Right lobe of liver (tissue), 6 donors: ENCODE measurements around the gene HNRNPH2. TPM values are rescaled to one million over a fixed set of nuclear protein-coding genes. Genes with fewer than 3 reads are reported as not detected.

Source experiments
- ATAC-seq, 4 donors: fragments of 200-7000 bp; cut with Tn5 transposase; one replicate each; pipeline ENCODE4 v1.9.1; 2020; ENCODE audit warnings: mild to moderate bottlenecking in 4 of 4, moderate library complexity in 4 of 4
- DNase-seq, 3 donors: peaks; one replicate each; pipeline ENCODE4 v3.0.0-alpha.2; 2020
- H3K27ac ChIP-seq, 3 donors: fragments of 200-600 bp; one replicate each; pipeline ENCODE4 v1.8.0; 2022
- H3K27me3 ChIP-seq, 2 donors: fragments of 200-600 bp; one replicate each; pipeline ENCODE4 v1.8.0; 2022
- H3K36me3 ChIP-seq, 4 donors: fragments of 200-600 bp; sonication (generic) in 1 of 4; one replicate each; pipeline versions ENCODE4 v1.5.1 to v1.8.0; 2017 to 2022; ENCODE audit warnings: control low read depth in 1 of 4
- H3K4me1 ChIP-seq, 4 donors: fragments of 200-600 bp; sonication (generic) in 1 of 4; one replicate each; pipeline versions ENCODE4 v1.5.1 to v1.8.0; 2017 to 2022; ENCODE audit warnings: control low read depth in 1 of 4
- H3K4me3 ChIP-seq, 3 donors: fragments of 200-600 bp; one replicate each; pipeline ENCODE4 v1.8.0; 2022
- H3K9me3 ChIP-seq, 4 donors: fragments of 200-600 bp; sonication (generic) in 1 of 4; one replicate each; pipeline versions ENCODE4 v1.5.1 to v1.8.0; 2017 to 2022; ENCODE audit warnings: control low read depth in 1 of 4
- POLR2A ChIP-seq: fragments of 450-650 bp; IDR thresholded peaks from one replicate; pipeline ENCODE4 v1.6.1; 2017; ENCODE audit warnings: antibody characterized with exemption, mild to moderate bottlenecking
- WGBS: methylation state at CpG from one replicate; pipeline ENCODE4 v1.1.6; 2018; ENCODE audit warnings: low coverage, low lambda C conversion rate; ENCODE audit not compliant: insufficient coverage; ENCODE audit errors: missing lambda C conversion rate; 5-methylcytosine and 5-hydroxymethylcytosine counted together
- intact Hi-C, 2 donors: fragments of 100-400 bp; cut with DNase I; formaldehyde crosslinking; loops; one replicate each; pipeline versions ENCODE4 v1.11.2 to v1.14.1; 2022
- total RNA-seq, 6 experiments: library from RNA; depleted of rRNA in 2 of 6; stranded (reverse); fragments of >200 nt in 2 of 6; fragmentation: NEBNext Ultra II Directional in 3 of 6; extraction: Animal tissue kit (Norgen Biotek cat#: 25700) in 3 of 6; gene quantifications; one replicate each; pipeline versions ENCODE4 v1.1.0 to v1.2.4, GENCODE V29; 2016 to 2023
- TF ChIP-seq, protein P1 (sequence below), 4 donors: fragments of 200-600 bp in 3 of 4; fragments of 450-650 bp in 1 of 4; IDR thresholded peaks; one replicate each; pipeline versions ENCODE4 v1.5.1 to v1.8.0; 2016 to 2022; ENCODE audit warnings: antibody characterized with exemption in 4 of 4, mild to moderate bottlenecking in 2 of 4
- donor health status: DM: no; HTN: yes; CAD: no.
- donor health status: DM: no; HTN: no; CAD: no.
- donor health status: DM: no; HTN: no; CAD: no.
- donor health status: DM: no; HTN: yes; CAD: no.
- donor health status: DM: no; HTN: yes; CAD: no.

HNRNPH2 gene
- total RNA-seq, 6 experiments from 2014 or later, result 19.5 to 38.2 (median 31.1) TPM

DNA sequence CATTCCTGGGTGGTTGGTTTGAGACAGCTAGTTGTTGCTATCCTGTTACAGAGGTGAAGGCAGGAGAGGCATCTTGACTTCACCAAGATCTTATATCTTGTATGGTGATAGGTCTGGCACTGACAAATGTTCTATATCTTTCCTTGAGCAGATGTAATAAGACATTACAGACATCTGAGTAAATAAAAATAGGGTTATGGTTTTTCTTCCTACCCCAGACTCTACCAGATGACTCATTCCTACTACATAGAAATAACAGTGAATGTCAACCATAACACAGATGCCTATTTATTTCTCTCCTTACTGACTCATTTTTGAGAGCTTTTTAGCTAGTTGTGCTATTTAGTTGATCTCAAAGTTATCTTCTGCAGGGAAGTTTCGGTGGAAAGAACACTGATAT, 21.9 kb downstream of the HNRNPH2 start:
- DNase-seq (no peak), ATAC-seq (no peak)
- WGBS, result 53% methylated on average over 1 of the region's 1 CpG
- Histone ChIP-seq H3K4me3 (no peak overlapping the region), H3K27me3 (peaks cover 0 to 6% of the 10 kb centered on the region in 2 donors), H3K4me1 (no peaks in the 10 kb centered on the region), H3K36me3 (peaks cover 0 to 3% (median 0%) of the 10 kb centered on the region in 4 donors), H3K9me3 (no peaks in the 10 kb centered on the region), H3K27ac (no peak overlapping the region)
- TF ChIP-seq, protein P1, sequence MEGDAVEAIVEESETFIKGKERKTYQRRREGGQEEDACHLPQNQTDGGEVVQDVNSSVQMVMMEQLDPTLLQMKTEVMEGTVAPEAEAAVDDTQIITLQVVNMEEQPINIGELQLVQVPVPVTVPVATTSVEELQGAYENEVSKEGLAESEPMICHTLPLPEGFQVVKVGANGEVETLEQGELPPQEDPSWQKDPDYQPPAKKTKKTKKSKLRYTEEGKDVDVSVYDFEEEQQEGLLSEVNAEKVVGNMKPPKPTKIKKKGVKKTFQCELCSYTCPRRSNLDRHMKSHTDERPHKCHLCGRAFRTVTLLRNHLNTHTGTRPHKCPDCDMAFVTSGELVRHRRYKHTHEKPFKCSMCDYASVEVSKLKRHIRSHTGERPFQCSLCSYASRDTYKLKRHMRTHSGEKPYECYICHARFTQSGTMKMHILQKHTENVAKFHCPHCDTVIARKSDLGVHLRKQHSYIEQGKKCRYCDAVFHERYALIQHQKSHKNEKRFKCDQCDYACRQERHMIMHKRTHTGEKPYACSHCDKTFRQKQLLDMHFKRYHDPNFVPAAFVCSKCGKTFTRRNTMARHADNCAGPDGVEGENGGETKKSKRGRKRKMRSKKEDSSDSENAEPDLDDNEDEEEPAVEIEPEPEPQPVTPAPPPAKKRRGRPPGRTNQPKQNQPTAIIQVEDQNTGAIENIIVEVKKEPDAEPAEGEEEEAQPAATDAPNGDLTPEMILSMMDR (IDR thresholded peaks at IDR 0.05), result no peak
- no peak for TF ChIP-seq POLR2A
- intact Hi-C loops, result no loop called here

DNA sequence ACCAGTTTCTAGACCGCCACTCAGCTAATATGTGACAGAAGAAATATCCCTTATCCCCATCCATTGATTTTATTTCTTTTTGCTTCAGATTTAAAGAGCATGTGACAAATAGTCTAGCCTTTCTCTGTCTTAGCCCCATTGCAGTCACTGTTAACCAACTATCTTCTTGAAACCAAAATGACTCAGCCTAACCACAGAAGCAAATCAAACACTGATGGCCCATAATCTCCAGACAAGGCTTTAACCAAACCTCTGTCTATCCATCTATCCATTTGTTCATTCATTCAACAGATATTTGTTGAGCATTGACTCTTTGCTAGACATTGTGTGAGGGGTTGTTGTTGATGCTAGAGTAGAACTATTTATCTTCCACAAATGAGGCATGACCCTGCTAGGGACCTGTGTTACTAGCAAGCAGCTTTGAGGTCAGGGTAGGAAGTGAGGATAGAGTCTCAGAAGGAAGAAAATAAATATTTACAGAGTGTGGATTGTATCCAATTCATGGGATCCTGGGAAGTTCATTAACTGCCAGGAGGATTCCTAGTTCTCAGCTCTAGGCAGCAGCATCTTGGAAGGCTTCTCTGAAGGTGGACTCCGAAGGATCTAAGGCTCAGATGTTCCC, 22.5 kb downstream of the HNRNPH2 start:
- TF ChIP-seq, protein P1 (IDR thresholded peaks at IDR 0.05), result no peak
- TF ChIP-seq POLR2A, result no peak
- WGBS, result 64% methylated on average over 2 of the region's 2 CpGs
- no peak for DNase-seq
- H3K27me3 ChIP-seq, result peaks cover 0 to 6% of the 10 kb centered on the region in 2 donors
- no peak overlapping the region for H3K4me3 ChIP-seq
- H3K9me3 ChIP-seq, result no peaks in the 10 kb centered on the region
- H3K4me1 ChIP-seq, result no peaks in the 10 kb centered on the region
- intact Hi-C loops, result no loop called here
- peak in 1 of 4 donors; percentile 29 for ATAC-seq
- no peak overlapping the region for H3K27ac ChIP-seq
- H3K36me3 ChIP-seq, result peaks cover 0 to 3% (median 0%) of the 10 kb centered on the region in 4 donors

DNA sequence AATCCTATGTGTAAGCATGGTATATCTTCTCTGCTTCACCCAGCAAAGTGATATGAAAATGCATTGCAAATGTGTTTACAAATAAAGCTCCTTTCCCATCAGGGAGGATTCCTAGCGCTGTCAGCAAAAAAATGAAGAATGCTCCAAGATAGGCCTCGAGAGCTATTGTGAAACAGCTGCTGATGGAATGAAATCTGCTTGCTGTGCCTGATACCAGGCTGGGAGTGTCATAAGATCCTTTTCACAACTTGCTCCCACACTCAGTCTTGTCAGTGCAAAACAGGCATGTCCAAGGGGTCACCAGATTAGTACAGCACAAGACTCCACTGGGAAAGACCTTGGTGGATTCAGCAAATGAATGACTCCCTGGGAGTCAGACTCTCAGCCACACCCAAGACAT, 34.1 kb downstream of the HNRNPH2 start:
- DNase-seq, result no peak
- H3K9me3 ChIP-seq, result no peaks in the 10 kb centered on the region
- no peak for ATAC-seq
- peaks cover 0 to 6% (median 4%) of the 10 kb centered on the region in 4 donors for H3K36me3 ChIP-seq
- intact Hi-C loops, result no loop called here
- H3K27ac ChIP-seq, result no peak overlapping the region
- no peak overlapping the region for H3K4me3 ChIP-seq
- TF ChIP-seq POLR2A, result no peak
- TF ChIP-seq, protein P1 (IDR thresholded peaks at IDR 0.05), result no peak
- WGBS, result 66% methylated on average over 2 of the region's 2 CpGs
- no peaks in the 10 kb centered on the region for H3K27me3 ChIP-seq
- H3K4me1 ChIP-seq, result no peaks in the 10 kb centered on the region

DNA sequence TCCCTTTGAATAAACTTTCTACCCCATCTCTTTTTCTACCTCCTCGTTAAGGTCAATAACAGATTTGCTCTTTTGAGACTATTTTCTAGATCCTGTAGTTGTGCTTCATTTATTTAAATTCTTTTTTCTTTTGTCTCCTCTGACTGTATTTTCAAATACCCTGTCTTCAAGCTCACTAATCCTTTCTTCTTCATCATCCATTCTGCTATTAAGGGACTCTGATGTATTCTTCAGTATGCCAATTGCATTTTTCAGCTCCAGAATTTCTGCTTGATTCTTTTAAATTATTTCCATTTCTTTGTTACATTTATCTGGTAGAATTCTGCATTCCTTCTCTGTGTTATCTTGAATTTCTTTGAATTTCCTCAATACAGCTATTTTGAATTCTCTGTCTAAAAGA, 41.3 kb downstream of the HNRNPH2 start:
- Histone ChIP-seq H3K27ac (no peak overlapping the region), H3K27me3 (no peaks in the 10 kb centered on the region), H3K4me3 (no peak overlapping the region), H3K36me3 (no peaks in the 10 kb centered on the region), H3K9me3 (no peaks in the 10 kb centered on the region), H3K4me1 (no peaks in the 10 kb centered on the region)
- no peak for DNase-seq
- intact Hi-C loops, result no loop called here
- 100% methylated on average over 1 of the region's 1 CpG for WGBS
- no peak for ATAC-seq
- TF ChIP-seq, protein P1 (IDR thresholded peaks at IDR 0.05), result no peak
- no peak for TF ChIP-seq POLR2A
